Neuronal stem cell (in vitro differentiated cells): ENCODE data around the gene SEC24D.
"Not testable (repeated sequence)": the region's sequence is repeated elsewhere in the genome, so short reads cannot be mapped to it uniquely, and the experiment has no call there.

Source experiments
- DNase-seq: peaks from one replicate; pipeline ENCODE4 v3.0.0-alpha.2; 2013; ENCODE audit warnings: low spot score
- H2AFZ ChIP-seq: one replicate; pipeline ENCODE4 v1.6.1; 2013; ENCODE audit warnings: mild to moderate bottlenecking, low read length, inconsistent platforms
- H2AK5ac ChIP-seq: 2 replicates; pipeline ENCODE4 v1.6.1; 2013; ENCODE audit warnings: low read depth, mild to moderate bottlenecking, inconsistent platforms, low read length, moderate library complexity, mixed read lengths
- H2BK120ac ChIP-seq: 2 replicates; pipeline ENCODE4 v1.6.1; 2013; ENCODE audit warnings: low read depth, mild to moderate bottlenecking, inconsistent platforms, low read length, moderate library complexity, mixed read lengths
- H2BK12ac ChIP-seq: one replicate; pipeline ENCODE4 v1.6.1; 2013; ENCODE audit warnings: low read length, inconsistent platforms
- H2BK15ac ChIP-seq: 2 replicates; pipeline ENCODE4 v1.6.1; 2013; ENCODE audit warnings: mild to moderate bottlenecking, low read length, inconsistent platforms, mixed read lengths
- H2BK5ac ChIP-seq: one replicate; pipeline ENCODE4 v1.6.1; 2013; ENCODE audit warnings: inconsistent platforms, mild to moderate bottlenecking, low read length, moderate library complexity
- H3K14ac ChIP-seq: one replicate; pipeline ENCODE4 v1.6.1; 2013; ENCODE audit warnings: low read length, inconsistent platforms
- H3K18ac ChIP-seq: 2 replicates; pipeline ENCODE4 v1.6.1; 2013; ENCODE audit warnings: low read length, inconsistent platforms
- H3K23ac ChIP-seq: 2 replicates; pipeline ENCODE4 v1.6.1; 2013; ENCODE audit warnings: low read depth, mild to moderate bottlenecking, mixed read lengths, low read length, inconsistent platforms; ENCODE audit not compliant: poor library complexity
- H3K27ac ChIP-seq: replicated peaks from 3 replicates; pipeline ENCODE4 v1.5.1; 2013; ENCODE audit warnings: low read length, inconsistent platforms
- H3K27me3 ChIP-seq, 3 experiments: 2 replicates each; pipeline ENCODE4 v1.6.1; 2013; ENCODE audit warnings: low read length in 3 of 3, mild to moderate bottlenecking in 2 of 3, inconsistent platforms in 1 of 3, low read depth in 1 of 3, mixed read lengths in 1 of 3, moderate library complexity in 1 of 3; ENCODE audit not compliant: control insufficient read depth in 3 of 3, insufficient read depth in 3 of 3
- H3K36me3 ChIP-seq, 2 donors: replicated peaks in 1 of 2; 2 replicates each; pipeline ENCODE4 v1.6.1; 2013; ENCODE audit warnings: low read length in 2 of 2; ENCODE audit not compliant: control insufficient read depth in 2 of 2, insufficient read depth in 2 of 2
- H3K4ac ChIP-seq: 2 replicates; pipeline ENCODE4 v1.6.1; 2013; ENCODE audit warnings: inconsistent platforms, mild to moderate bottlenecking, low read length, moderate library complexity
- H3K4me1 ChIP-seq, 2 donors: 1 replicate in 1 of 2; 2 replicates in 1 of 2; pipeline ENCODE4 v1.6.1; 2013; ENCODE audit warnings: low read length in 2 of 2, low read depth in 1 of 2; ENCODE audit not compliant: control insufficient read depth in 2 of 2, insufficient read depth in 1 of 2
- H3K4me2 ChIP-seq: one replicate; pipeline ENCODE4 v1.6.1; 2013; ENCODE audit warnings: mild to moderate bottlenecking, low read length, inconsistent platforms; ENCODE audit not compliant: insufficient read depth, poor library complexity, severe bottlenecking
- H3K4me3 ChIP-seq, 2 donors: 2 replicates each; pipeline ENCODE4 v1.5.1; 2013; ENCODE audit warnings: low read length in 2 of 2, mild to moderate bottlenecking in 2 of 2, inconsistent platforms in 1 of 2, moderate library complexity in 1 of 2
- H3K79me1 ChIP-seq: one replicate; pipeline ENCODE4 v1.6.1; 2013; ENCODE audit warnings: low read depth, mild to moderate bottlenecking, inconsistent platforms, low read length, moderate library complexity
- H3K9ac ChIP-seq: one replicate; pipeline ENCODE4 v1.6.1; 2013; ENCODE audit warnings: mild to moderate bottlenecking, low read depth, low read length, inconsistent platforms; ENCODE audit not compliant: poor library complexity
- H3K9me3 ChIP-seq, 2 donors: replicated peaks in 1 of 2; 2 replicates each; pipeline versions ENCODE3 to v1.6.1; 2013; ENCODE audit warnings: low read length in 2 of 2, mild to moderate bottlenecking in 2 of 2, inconsistent platforms in 1 of 2, low read depth in 1 of 2, mixed read lengths in 1 of 2, moderate library complexity in 1 of 2; ENCODE audit not compliant: control insufficient read depth in 2 of 2, insufficient read depth in 1 of 2
- H4K8ac ChIP-seq: one replicate; pipeline ENCODE4 v1.6.1; 2013; ENCODE audit warnings: low read depth, mild to moderate bottlenecking, inconsistent platforms, low read length, moderate library complexity
- H4K91ac ChIP-seq: one replicate; pipeline ENCODE4 v1.6.1; 2013; ENCODE audit warnings: low read length, low read depth, mild to moderate bottlenecking, inconsistent platforms; ENCODE audit not compliant: poor library complexity
- WGBS, 2 donors: extraction: QIAGEN DNeasy Blood & Tissue Kit; methylation state at CpG; one replicate each; pipeline ENCODE4 v1.1.7; 2013; ENCODE audit warnings: missing lambda C conversion rate in 2 of 2, mixed read lengths in 1 of 2; ENCODE audit not compliant: insufficient read length in 2 of 2, insufficient replicate concordance in 1 of 2; ENCODE audit errors: extremely low coverage in 2 of 2; 5-methylcytosine and 5-hydroxymethylcytosine counted together

The SEC24D gene

GRCh38 chr4:118784776-118785175, 51.1 kb downstream of the SEC24D start:
- Histone ChIP-seq H2AFZ (no peak overlapping the region), H2BK120ac (no peak overlapping the region), H3K4me3 (no peak overlapping the region), H3K9me3 (peaks cover 2 to 5% of the 10 kb centered on the region in 2 donors), H3K36me3 (peaks cover 2 to 5% of the 10 kb centered on the region in 2 donors), H4K8ac (no peak overlapping the region), H3K9ac (no peak overlapping the region), H2BK5ac (no peak overlapping the region), H3K4ac (no peak overlapping the region), H2AK5ac (no peak overlapping the region), H2BK12ac (no peak overlapping the region), H3K27me3 (no peaks in the 10 kb centered on the region), H3K79me1 (no peaks in the 10 kb centered on the region), H3K23ac (no peak overlapping the region), H3K18ac (no peak overlapping the region), H3K4me1 (no peaks in the 10 kb centered on the region), H3K27ac (no peak overlapping the region), H4K91ac (no peak overlapping the region), H3K4me2 (no peak overlapping the region), H2BK15ac (no peak overlapping the region), H3K14ac (no peak overlapping the region)
- DNase-seq = no peak
- no CpG with 5 or more reads among the region's 1 CpG for WGBS, 2 donors

DNA sequence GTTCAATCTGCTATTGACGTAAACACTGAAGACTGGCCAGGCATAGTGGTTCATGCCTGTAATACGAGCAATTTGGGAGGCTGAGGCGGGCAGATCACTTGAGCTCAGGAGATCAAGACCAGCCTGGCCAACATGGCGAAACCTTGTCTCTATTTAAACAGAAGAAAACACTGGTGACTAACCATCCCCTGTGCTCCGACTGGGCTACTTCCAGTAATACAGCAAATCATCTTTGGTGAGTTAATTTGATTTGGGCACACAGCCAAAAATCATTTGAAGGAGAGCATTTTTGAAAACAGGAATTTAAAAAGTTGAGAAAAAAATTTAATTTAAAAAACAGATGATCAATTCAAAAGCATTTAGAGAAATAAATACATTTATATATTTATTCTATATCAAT, 52.0 kb downstream of the SEC24D start:
- H3K9ac ChIP-seq = no peak overlapping the region
- no peaks in the 10 kb centered on the region for H3K79me1 ChIP-seq
- no peak overlapping the region for H3K27ac ChIP-seq
- H2BK5ac ChIP-seq = no peak overlapping the region
- H4K91ac ChIP-seq = no peak overlapping the region
- H3K23ac ChIP-seq = no peak overlapping the region
- no CpG with 5 or more reads among the region's 5 CpGs for WGBS, 2 donors
- H3K27me3 ChIP-seq = no peaks in the 10 kb centered on the region
- H2AFZ ChIP-seq = no peak overlapping the region
- H3K4me1 ChIP-seq = no peaks in the 10 kb centered on the region
- no peak overlapping the region for H3K14ac ChIP-seq
- H2AK5ac ChIP-seq = no peak overlapping the region
- H2BK15ac ChIP-seq = no peak overlapping the region
- H3K4ac ChIP-seq = no peak overlapping the region
- H2BK120ac ChIP-seq = no peak overlapping the region
- H3K36me3 ChIP-seq = peaks cover 2 to 3% of the 10 kb centered on the region in 2 donors
- no peak overlapping the region for H3K18ac ChIP-seq
- DNase-seq = no peak
- no peak overlapping the region for H3K4me2 ChIP-seq
- H3K4me3 ChIP-seq = no peak overlapping the region
- H3K9me3 ChIP-seq = peaks cover 2 to 5% of the 10 kb centered on the region in 2 donors
- H4K8ac ChIP-seq = no peak overlapping the region
- H2BK12ac ChIP-seq = no peak overlapping the region

DNA sequence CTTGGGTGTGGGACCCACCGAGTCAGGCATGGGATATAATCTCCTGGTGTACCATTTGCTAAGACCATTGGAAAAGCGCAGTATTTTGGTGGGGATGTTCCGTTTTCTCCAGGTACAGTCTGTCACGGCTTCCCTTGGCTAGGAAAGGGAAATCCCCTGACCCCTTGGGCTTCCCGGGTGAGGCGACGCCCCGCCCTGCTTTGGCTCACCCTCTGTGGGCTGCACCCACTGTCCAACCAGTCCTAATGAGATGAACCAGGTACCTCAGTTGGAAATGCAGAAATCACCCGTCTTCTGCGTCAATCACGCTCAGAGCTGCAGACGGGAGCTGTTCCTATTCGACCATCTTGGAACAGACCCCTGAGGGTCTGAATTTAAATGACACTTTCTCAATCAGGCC, 53.0 kb downstream of the SEC24D start:
- H3K27me3 ChIP-seq, H2BK12ac ChIP-seq, H2AFZ ChIP-seq, DNase-seq, H3K79me1 ChIP-seq, H3K9ac ChIP-seq, H4K8ac ChIP-seq, H2BK15ac ChIP-seq, H3K4me1 ChIP-seq, H3K4me2 ChIP-seq, H3K36me3 ChIP-seq, H2AK5ac ChIP-seq, H2BK5ac ChIP-seq, H3K14ac ChIP-seq, H3K4me3 ChIP-seq, H3K9me3 ChIP-seq, H3K23ac ChIP-seq, H2BK120ac ChIP-seq, H3K4ac ChIP-seq, H3K18ac ChIP-seq, H4K91ac ChIP-seq, H3K27ac ChIP-seq: not testable (repeated sequence)
- WGBS, 2 donors = no CpG with 5 or more reads among the region's 13 CpGs

DNA sequence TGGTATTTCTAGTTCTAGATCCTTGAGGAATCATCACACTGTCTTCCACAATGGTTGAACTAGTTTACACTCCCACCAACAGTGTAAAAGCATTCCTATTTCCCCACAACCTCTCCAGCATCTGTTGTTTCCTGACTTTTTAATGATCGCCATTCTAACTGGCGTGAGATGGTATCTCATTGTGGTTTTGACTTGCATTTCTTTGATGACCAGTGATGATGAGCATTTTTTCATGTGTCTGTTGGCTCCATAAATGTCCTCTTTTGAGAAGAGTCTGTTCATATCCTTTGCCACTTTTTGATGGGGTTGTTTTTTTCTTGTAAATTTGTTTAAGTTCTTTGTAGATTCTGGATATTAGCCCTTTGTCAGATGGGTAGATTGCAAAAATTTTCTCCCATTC, 58.3 kb downstream of the SEC24D start:
- H2AFZ ChIP-seq, H3K4me3 ChIP-seq, H3K4me1 ChIP-seq, H3K36me3 ChIP-seq, H3K79me1 ChIP-seq, H3K23ac ChIP-seq, H3K27me3 ChIP-seq, H3K9me3 ChIP-seq, H2BK15ac ChIP-seq, H4K91ac ChIP-seq, H3K18ac ChIP-seq, H2BK120ac ChIP-seq, H2BK12ac ChIP-seq, H2BK5ac ChIP-seq, H3K27ac ChIP-seq, H4K8ac ChIP-seq, H3K4me2 ChIP-seq, H3K4ac ChIP-seq, H3K14ac ChIP-seq, H3K9ac ChIP-seq, H2AK5ac ChIP-seq, DNase-seq: not testable (repeated sequence)
- no CpG with 5 or more reads among the region's 2 CpGs for WGBS, 2 donors
